ENCODE results near the gene TENM3.

The TENM3 gene

GRCh38 chr4:182795446-182796238, 552.4 kb downstream of the TENM3 start:
- TF ChIP-seq CTCF (IDR thresholded peaks at IDR 0.05; ENCODE audit: control insufficient read depth, insufficient read depth, low read depth, low read length, missing control alignments): no peak
- DNase-seq (ENCODE audit: low read depth): no peak
- no peak overlapping the region for H3K4me3 ChIP-seq (ENCODE audit: control insufficient read depth, low read depth, low read length)

- DNase-seq (ENCODE audit: low read depth): no peak
- TF ChIP-seq CTCF (IDR thresholded peaks at IDR 0.05; ENCODE audit: control insufficient read depth, insufficient read depth, low read depth, low read length, missing control alignments): no peak
- no peak overlapping the region for H3K4me3 ChIP-seq (ENCODE audit: control insufficient read depth, low read depth, low read length)
Observed at GRCh38 chr4:182799515-182800215, 556.5 kb downstream of the TENM3 start.

DNA sequence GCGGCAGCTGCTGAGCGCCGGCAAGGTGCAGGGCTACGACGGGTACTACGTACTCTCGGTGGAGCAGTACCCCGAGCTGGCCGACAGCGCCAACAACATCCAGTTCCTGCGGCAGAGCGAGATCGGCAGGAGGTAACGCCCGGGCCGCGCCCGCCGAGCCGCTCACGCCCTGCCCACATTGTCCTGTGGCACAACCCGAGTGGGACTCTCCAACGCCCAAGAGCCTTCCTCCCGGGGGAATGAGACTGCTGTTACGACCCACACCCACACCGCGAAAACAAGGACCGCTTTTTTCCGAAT, 557.0 kb downstream of the TENM3 start:
- no peak overlapping the region for H3K4me3 ChIP-seq (ENCODE audit: control insufficient read depth, low read depth, low read length)
- TF ChIP-seq CTCF (IDR thresholded peaks at IDR 0.05; ENCODE audit: control insufficient read depth, insufficient read depth, low read depth, low read length, missing control alignments): no peak
- DNase-seq (ENCODE audit: low read depth): no peak

- DNase-seq (ENCODE audit: low read depth): no peak
- TF ChIP-seq CTCF (IDR thresholded peaks at IDR 0.05; ENCODE audit: control insufficient read depth, insufficient read depth, low read depth, low read length, missing control alignments): no peak
- H3K4me3 ChIP-seq (ENCODE audit: control insufficient read depth, low read depth, low read length): no peak overlapping the region
Observed at GRCh38 chr4:182801636-182802035, 558.4 kb downstream of the TENM3 start.

DNA sequence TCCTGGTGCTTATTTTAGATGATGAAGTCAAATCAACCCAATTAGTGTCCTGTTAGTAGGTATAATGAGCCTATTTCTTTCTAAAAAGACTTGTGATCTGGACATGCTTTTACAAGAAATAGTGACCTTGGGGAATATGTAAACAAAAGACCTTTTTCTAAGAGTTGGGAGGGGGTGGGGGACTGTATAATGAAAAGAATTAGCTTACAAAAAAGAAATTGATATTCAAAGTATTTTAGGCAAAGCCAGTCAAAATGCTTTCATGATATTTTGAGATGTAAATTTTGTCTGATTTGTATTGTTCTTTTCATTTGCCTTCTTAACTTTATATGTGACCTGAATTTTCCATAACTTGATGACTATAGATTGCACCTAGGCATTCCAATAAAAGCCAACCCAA, 559.4 kb downstream of the TENM3 start:
- TF ChIP-seq CTCF (IDR thresholded peaks at IDR 0.05; ENCODE audit: control insufficient read depth, insufficient read depth, low read depth, low read length, missing control alignments): no peak
- no peak for DNase-seq (ENCODE audit: low read depth)

GRCh38 chr4:182803235-182803634, 560.0 kb downstream of the TENM3 start:
- TF ChIP-seq CTCF (IDR thresholded peaks at IDR 0.05; ENCODE audit: control insufficient read depth, insufficient read depth, low read depth, low read length, missing control alignments): no peak
- H3K4me3 ChIP-seq (ENCODE audit: control insufficient read depth, low read depth, low read length): no peak overlapping the region
- DNase-seq (ENCODE audit: low read depth): no peak

More for the DNA sequence above, 559.4 kb downstream of the TENM3 start:
- H3K4me3 ChIP-seq (ENCODE audit: control insufficient read depth, low read depth, low read length): no peak overlapping the region
